Measurements from ENCODE around the gene SRPK1. TPM values are rescaled to one million over a fixed set of nuclear protein-coding genes. Genes with fewer than 3 reads are reported as not detected.

The SRPK1 gene
- total and polyA plus RNA-seq, 2 of the 8 experiments (the other 6 are each of a cell fraction or from before 2014, with no cell fraction given) = 25.7 to 116 TPM

- H2AK5ac ChIP-seq (ENCODE audit: low read depth, low read length) = no peak overlapping the region
- H3K18ac ChIP-seq (ENCODE audit: extremely low read depth, low read length) = no peak overlapping the region
- H3K4me2 ChIP-seq (ENCODE audit: insufficient read depth in 1 of 2, low read depth in 2 of 2, low read length in 2 of 2) = no peak overlapping the region
- FAIRE-seq (no peak), DNase-seq (ENCODE audit: low read depth in 1 of 2, low spot score in 2 of 2) (no peak)
- no peak overlapping the region for H4K91ac ChIP-seq (replicated peaks; ENCODE audit: insufficient read length, low read length)
- H4K5ac ChIP-seq (ENCODE audit: insufficient read length, low read depth, low read length) = no peak overlapping the region
- no peaks in the 10 kb centered on the region for H3K9me3 ChIP-seq (ENCODE audit: insufficient read depth in 2 of 2, low read depth in 1 of 2, low read length in 1 of 2)
- H3K23ac ChIP-seq (ENCODE audit: insufficient read length) = no peak overlapping the region
- H3K9ac ChIP-seq (replicated peaks in 1 of 4; ENCODE audit: extremely low read depth in 1 of 4, low read depth in 3 of 4, low read length in 3 of 4) = no peak overlapping the region
- POLR2A ChIA-PET (ENCODE audit: partially characterized antibody) = interaction anchor here (0.6 to 1.5 kb wide), 2 partner anchors 159 to 608 kb away, joined by 3 to 4 read pairs; no protein-coding TSS in a partner anchor
- no peak overlapping the region for H4K8ac ChIP-seq (ENCODE audit: extremely low read depth, insufficient read depth, low read length)
- peaks cover 5 to 13% of the 10 kb centered on the region in 2 experiments; a peak in 3 of 4 replicates for H3K79me2 ChIP-seq (ENCODE audit: control insufficient read depth in 1 of 2, insufficient read depth in 2 of 2, low read length in 2 of 2)
- H2BK20ac ChIP-seq (ENCODE audit: low read length) = no peak overlapping the region
- TF ChIP-seq SIN3A (conservative IDR thresholded peaks at IDR 0.05 in 1 of 2, IDR thresholded peaks at IDR 0.05 in 1 of 2; ENCODE audit: low read depth in 1 of 2, low read length in 2 of 2) (no peak), CHD1 (IDR thresholded peaks at IDR 0.05; ENCODE audit: low read depth, low read length) (no peak)
- H4K20me1 ChIP-seq (replicated peaks in 1 of 2; ENCODE audit: control insufficient read depth in 1 of 2, insufficient read depth in 2 of 2, low read length in 2 of 2) = peaks cover 6% of the 10 kb centered on the region in 2 experiments
- H2BK12ac ChIP-seq (ENCODE audit: low read depth, low read length) = no peak overlapping the region
- H3K4ac ChIP-seq (replicated peaks; ENCODE audit: insufficient read length, low read depth, low read length) = no peak overlapping the region
- no peak overlapping the region for H2AFZ ChIP-seq (ENCODE audit: low read length)
- H3K23me2 ChIP-seq (ENCODE audit: low read depth, low read length) = peaks cover 12% of the 10 kb centered on the region
- H3K56ac ChIP-seq (replicated peaks; ENCODE audit: insufficient read length, low read depth, low read length) = no peak overlapping the region
- no peak overlapping the region for H3K27ac ChIP-seq (ENCODE audit: low read depth, low read length)
- WGBS, 2 experiments (ENCODE audit: extremely low coverage in 1 of 2, insufficient coverage in 1 of 2, insufficient read length in 1 of 2, insufficient replicate concordance in 2 of 2, low coverage in 1 of 2, low lambda C conversion rate in 2 of 2, missing lambda C conversion rate in 1 of 2) = 79% methylated on average over 1 of the region's 1 CpG; no CpG with 5 or more reads in 1 of the 2 experiments
- no peak overlapping the region for H3K4me3 ChIP-seq (ENCODE audit: extremely low read depth in 1 of 4, insufficient read depth in 2 of 4, low read depth in 3 of 4, low read length in 4 of 4)
- H3K36me3 ChIP-seq (ENCODE audit: control insufficient read depth in 2 of 4, insufficient read depth in 4 of 4, low read length in 3 of 4) = no peaks in the 10 kb centered on the region
- peaks cover 0 to 4% (median 0%) of the 10 kb centered on the region in 4 experiments; a peak in 1 of 7 replicates for H3K4me1 ChIP-seq (replicated peaks in 1 of 4; ENCODE audit: control insufficient read depth in 3 of 4, insufficient read depth in 4 of 4, low read length in 3 of 4)
- H2BK5ac ChIP-seq (ENCODE audit: low read depth, low read length) = no peak overlapping the region
- H3K14ac ChIP-seq (ENCODE audit: insufficient read length) = no peak overlapping the region
- 0 out of 7 replicates have a peak, but pooled peaks cover 0 to 4% (median 0%) of the 10 kb centered on the region in 4 experiments for H3K27me3 ChIP-seq (replicated peaks in 1 of 4; ENCODE audit: control insufficient read depth in 3 of 4, extremely low read depth in 1 of 4, insufficient read depth in 3 of 4, low read length in 3 of 4)
- H2BK15ac ChIP-seq (ENCODE audit: low read length) = no peak overlapping the region
- no peaks in the 10 kb centered on the region for H3K79me1 ChIP-seq (ENCODE audit: low read depth, low read length)
- CTCF ChIA-PET (ENCODE audit: partially characterized antibody) = interaction anchor here (0.7 to 2.1 kb wide), 3 partner anchors 32 to 199 kb away, joined by 4 to 8 read pairs (median 4); no protein-coding TSS in a partner anchor
- no peak overlapping the region for H2BK120ac ChIP-seq (replicated peaks; ENCODE audit: low read depth, low read length)
Measured at GRCh38 chr6:35924146-35924545, 3.2 kb upstream of the SRPK1 start.
